SK-N-SH (cell line): ENCODE data around the gene DCDC2B.

Experiments used
- CTCF ChIP-seq: fragments of 200-600 bp; sonication (generic); IDR thresholded peaks from 2 replicates; pipeline ENCODE4 v1.6.1; 2017; ENCODE audit warnings: antibody characterized with exemption, mild to moderate bottlenecking, moderate library complexity
- EZH2phosphoT487 ChIP-seq: fragments of 200-600 bp; sonication (generic); IDR thresholded peaks from 2 replicates; pipeline ENCODE4 v1.6.1; 2017; ENCODE audit warnings: low read depth, mixed run types, mild to moderate bottlenecking, antibody characterized with exemption, moderate library complexity, borderline replicate concordance
- GATA2 ChIP-seq: sonication (generic); formaldehyde crosslinking; IDR thresholded peaks from 2 replicates; pipeline ENCODE4 v1.5.0; 2020; ENCODE audit warnings: mild to moderate bottlenecking, missing genetic modification reagents
- JUND ChIP-seq: IDR thresholded peaks from 2 replicates; pipeline ENCODE4 v1.4.0; 2012
- MAX ChIP-seq: IDR thresholded peaks from 2 replicates; pipeline ENCODE4 v1.4.0; 2012; ENCODE audit warnings: low read depth
- POLR2AphosphoS5 ChIP-seq: IDR thresholded peaks from 2 replicates; pipeline ENCODE4 v1.6.1; 2012; ENCODE audit warnings: low read depth, low read length
- REST ChIP-seq: IDR thresholded peaks from 2 replicates; pipeline ENCODE4 v1.6.1; 2012; ENCODE audit warnings: mild to moderate bottlenecking, low read depth, low read length, moderate library complexity
- TAF1 ChIP-seq: IDR thresholded peaks from 2 replicates; pipeline ENCODE4 v1.6.1; 2012; ENCODE audit warnings: low read depth, mild to moderate bottlenecking, low read length, moderate library complexity, borderline replicate concordance

GRCh38 chr1:32221980-32222755 is 13.3 kb downstream of the DCDC2B start, which contains the start of the genes EIF3I and TMEM234:
- TF ChIP-seq GATA2 (CRISPR knock-in tag) (no peak), MAX (peak; percentile 97), CTCF (no peak), EZH2phosphoT487 (no peak), TAF1 (peak; percentile 62; the same call in 1 of the 2 replicates), REST (no peak), JUND (no peak), POLR2AphosphoS5 (peak; percentile 95)
